ENCODE results near the gene SPTB.

DNA sequence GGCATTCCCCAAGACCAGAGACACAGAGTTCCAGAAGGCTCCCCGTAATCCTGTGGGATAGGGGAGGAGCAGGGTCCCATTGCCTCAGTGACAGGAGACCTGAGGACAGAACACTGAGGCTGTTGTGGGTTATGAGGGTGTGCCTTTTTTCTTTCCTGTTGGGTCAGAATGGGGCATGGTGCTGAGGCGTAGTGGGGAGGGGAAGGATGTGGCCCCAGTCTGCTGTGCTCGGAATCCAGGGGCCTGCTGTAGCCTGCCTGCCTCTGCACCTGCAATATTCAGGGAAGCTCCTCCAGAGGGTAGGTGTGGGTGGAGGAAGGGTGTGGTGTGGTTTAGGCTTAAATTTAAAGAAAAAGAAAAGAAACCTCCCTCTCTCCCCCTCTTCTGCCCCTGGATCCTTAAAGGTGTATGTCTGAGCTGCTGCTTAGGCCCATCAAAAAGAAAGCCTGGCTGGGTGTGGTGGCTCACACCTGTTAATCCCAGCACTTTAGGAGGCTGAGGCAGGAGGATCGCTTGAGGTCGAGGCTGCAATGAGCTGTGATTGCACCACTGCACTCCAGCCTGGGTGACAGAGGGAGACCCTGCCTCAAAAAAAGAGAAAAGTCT, 156.8 kb downstream of the SPTB start:
- TF ChIP-seq, protein P1, sequence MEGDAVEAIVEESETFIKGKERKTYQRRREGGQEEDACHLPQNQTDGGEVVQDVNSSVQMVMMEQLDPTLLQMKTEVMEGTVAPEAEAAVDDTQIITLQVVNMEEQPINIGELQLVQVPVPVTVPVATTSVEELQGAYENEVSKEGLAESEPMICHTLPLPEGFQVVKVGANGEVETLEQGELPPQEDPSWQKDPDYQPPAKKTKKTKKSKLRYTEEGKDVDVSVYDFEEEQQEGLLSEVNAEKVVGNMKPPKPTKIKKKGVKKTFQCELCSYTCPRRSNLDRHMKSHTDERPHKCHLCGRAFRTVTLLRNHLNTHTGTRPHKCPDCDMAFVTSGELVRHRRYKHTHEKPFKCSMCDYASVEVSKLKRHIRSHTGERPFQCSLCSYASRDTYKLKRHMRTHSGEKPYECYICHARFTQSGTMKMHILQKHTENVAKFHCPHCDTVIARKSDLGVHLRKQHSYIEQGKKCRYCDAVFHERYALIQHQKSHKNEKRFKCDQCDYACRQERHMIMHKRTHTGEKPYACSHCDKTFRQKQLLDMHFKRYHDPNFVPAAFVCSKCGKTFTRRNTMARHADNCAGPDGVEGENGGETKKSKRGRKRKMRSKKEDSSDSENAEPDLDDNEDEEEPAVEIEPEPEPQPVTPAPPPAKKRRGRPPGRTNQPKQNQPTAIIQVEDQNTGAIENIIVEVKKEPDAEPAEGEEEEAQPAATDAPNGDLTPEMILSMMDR (IDR thresholded peaks at IDR 0.05 in 2 of 3, conservative IDR thresholded peaks at IDR 0.05 in 1 of 3; ENCODE audit: control insufficient read depth in 2 of 3, extremely low read depth in 1 of 3, insufficient read depth in 1 of 3, low read depth in 3 of 3, low read length in 3 of 3), result no peak
- TF ChIP-seq POLR2AphosphoS5 (IDR thresholded peaks at IDR 0.05; ENCODE audit: low read length) (no peak), SP1 (IDR thresholded peaks at IDR 0.05; ENCODE audit: low read depth, low read length) (no peak), FOXK2 (IDR thresholded peaks at IDR 0.05) (no peak), TAF1 (IDR thresholded peaks at IDR 0.05; ENCODE audit: borderline replicate concordance, low read depth, low read length) (no peak)
